Kidney epithelial cell (primary cell): ENCODE data around the gene SNPH. TPM values are rescaled to one million over a fixed set of nuclear protein-coding genes. Genes with fewer than 3 reads are reported as not detected.

Experiments used
- DNase-seq: peaks from one replicate; pipeline ENCODE4 v3.0.0-alpha.2; 2010; ENCODE audit warnings: low read depth
- H3K27me3 ChIP-seq: 2 replicates; pipeline ENCODE4 v1.6.0; 2011; ENCODE audit warnings: low read length; ENCODE audit not compliant: control insufficient read depth, insufficient read depth
- H3K36me3 ChIP-seq: 2 replicates; pipeline ENCODE4 v1.5.1; 2011; ENCODE audit warnings: low read length; ENCODE audit not compliant: control insufficient read depth, insufficient read depth
- H3K4me3 ChIP-seq: 2 replicates; pipeline ENCODE4 v1.5.1; 2011; ENCODE audit warnings: low read depth, mild to moderate bottlenecking, control low read depth, low read length
- total RNA-seq: library from RNA; depleted of rRNA; stranded (reverse); fragments of >200 nt; gene quantifications from 2 replicates; pipeline ENCODE4 v1.2.3, GENCODE V29; 2015
- TF ChIP-seq, protein P1 (sequence below): IDR thresholded peaks from 2 replicates; pipeline ENCODE4 v1.5.1; 2011; ENCODE audit warnings: mild to moderate bottlenecking, moderate library complexity, low read length, control low read depth, inconsistent platforms; ENCODE audit not compliant: insufficient read depth, poor library complexity, severe bottlenecking

SNPH gene
- total RNA-seq, 1 donor from 2014 or later, result 7.1 TPM

DNA sequence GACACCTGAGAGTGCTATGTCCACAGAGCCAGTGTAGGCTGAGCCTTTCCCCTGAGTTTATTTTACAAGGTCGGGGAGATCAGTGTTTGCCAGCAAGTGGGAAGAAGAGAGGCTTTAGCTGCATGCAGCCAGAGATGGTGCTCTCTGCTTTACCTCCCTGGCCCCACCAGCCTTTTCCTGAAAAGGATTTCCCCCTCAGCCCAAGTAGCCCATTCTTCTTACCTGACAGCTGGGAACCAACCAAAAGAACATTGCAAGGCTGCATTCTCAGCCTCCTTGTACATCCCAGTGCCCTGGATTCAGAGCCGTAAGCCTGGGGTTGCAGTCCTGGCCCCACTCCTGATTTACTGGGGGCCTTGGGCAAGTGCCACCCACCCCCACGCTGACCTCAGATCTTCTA, 16.9 kb downstream of the SNPH start:
- Histone ChIP-seq H3K27me3 (no peaks in the 10 kb centered on the region), H3K36me3 (no peaks in the 10 kb centered on the region), H3K4me3 (no peak overlapping the region)
- TF ChIP-seq, protein P1, sequence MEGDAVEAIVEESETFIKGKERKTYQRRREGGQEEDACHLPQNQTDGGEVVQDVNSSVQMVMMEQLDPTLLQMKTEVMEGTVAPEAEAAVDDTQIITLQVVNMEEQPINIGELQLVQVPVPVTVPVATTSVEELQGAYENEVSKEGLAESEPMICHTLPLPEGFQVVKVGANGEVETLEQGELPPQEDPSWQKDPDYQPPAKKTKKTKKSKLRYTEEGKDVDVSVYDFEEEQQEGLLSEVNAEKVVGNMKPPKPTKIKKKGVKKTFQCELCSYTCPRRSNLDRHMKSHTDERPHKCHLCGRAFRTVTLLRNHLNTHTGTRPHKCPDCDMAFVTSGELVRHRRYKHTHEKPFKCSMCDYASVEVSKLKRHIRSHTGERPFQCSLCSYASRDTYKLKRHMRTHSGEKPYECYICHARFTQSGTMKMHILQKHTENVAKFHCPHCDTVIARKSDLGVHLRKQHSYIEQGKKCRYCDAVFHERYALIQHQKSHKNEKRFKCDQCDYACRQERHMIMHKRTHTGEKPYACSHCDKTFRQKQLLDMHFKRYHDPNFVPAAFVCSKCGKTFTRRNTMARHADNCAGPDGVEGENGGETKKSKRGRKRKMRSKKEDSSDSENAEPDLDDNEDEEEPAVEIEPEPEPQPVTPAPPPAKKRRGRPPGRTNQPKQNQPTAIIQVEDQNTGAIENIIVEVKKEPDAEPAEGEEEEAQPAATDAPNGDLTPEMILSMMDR, result no peak
- DNase-seq, result no peak

DNA sequence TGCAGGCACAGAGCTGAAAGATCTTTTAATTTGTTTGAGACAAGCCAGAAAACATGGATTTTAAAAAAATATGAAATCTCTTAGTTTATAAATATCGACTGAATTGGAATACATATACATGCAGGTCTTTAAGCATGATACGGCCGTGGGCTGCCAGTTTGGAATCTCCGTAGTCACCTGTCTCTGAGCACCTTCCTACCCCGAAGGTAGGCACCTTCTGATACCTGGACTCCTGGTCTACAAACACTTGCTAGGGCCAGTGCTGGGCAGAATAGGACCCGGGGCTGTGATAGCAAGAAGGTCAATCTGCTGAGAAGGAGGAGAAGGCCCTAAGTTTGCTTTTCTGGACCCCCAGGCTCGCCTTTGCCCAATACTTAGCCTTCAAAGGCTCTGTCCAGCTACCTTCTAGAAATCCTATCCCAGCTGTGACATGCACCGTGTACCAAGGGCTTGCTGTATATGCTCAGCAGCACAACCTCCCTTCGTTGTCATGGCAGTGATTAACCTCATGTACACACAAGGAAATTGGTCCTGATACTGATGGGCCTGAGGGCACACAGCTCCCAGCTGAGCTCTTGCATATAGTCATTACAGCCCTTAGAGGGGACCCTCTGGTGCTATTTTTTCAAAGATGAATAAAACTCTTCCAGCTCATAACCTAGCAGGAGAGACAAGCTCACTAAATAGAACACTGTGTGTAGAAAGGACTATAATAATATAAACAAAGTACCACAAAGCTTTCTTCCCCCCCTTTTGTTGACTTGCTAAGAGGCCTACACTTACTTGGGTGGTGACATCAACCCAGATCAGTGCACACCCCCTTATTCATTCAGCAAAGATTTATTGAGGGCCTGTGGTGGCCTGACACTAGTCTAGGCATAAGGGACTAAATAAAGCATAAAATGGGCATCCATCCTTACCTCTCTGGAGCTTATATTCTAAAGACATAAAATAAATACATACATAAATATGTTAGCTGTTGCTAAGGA, 17.7 kb downstream of the SNPH start:
- Histone ChIP-seq H3K4me3 (no peak overlapping the region), H3K36me3 (no peaks in the 10 kb centered on the region), H3K27me3 (no peaks in the 10 kb centered on the region)
- TF ChIP-seq, protein P1, result no peak
- DNase-seq, result no peak

DNA sequence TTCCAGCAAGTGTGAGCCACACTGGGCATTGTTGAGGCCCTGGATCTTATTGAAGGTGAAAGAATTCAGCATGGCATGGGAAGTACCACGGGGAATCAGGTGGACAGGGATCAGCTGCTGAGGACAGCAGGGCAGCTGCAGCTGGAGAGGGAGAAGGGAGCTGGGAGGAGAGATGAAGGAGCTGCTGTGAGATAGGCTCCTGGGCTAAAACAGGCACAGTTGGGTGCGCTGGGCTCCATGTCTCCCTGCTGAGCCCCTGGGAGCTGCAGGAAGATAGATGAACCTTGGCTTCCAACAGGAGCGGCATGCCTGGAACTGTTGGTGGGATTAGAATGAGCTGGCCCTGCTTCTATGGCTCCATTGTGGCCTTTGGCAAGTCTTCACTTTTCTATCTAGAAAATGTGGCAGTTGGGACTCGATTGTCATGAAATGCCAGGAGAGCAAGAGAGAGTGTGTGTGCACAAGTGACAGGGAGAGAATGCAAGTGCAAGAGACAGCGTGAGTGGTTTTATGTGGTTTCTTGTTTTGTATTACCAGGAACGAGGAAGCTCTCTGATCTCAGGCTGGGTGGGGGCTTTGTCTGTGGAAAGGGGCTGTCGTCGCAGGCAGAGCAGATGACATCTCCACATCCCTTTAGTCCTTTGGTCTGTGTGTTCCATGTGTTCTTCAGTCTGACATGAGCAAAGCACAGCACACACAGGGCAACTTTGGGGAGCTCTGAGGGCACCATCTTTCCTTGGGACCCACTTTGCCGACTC, 20.4 kb downstream of the SNPH start:
- H3K27me3 ChIP-seq, result no peaks in the 10 kb centered on the region
- DNase-seq, result no peak
- TF ChIP-seq, protein P1, result no peak
- no peaks in the 10 kb centered on the region for H3K36me3 ChIP-seq
- no peak overlapping the region for H3K4me3 ChIP-seq

DNA sequence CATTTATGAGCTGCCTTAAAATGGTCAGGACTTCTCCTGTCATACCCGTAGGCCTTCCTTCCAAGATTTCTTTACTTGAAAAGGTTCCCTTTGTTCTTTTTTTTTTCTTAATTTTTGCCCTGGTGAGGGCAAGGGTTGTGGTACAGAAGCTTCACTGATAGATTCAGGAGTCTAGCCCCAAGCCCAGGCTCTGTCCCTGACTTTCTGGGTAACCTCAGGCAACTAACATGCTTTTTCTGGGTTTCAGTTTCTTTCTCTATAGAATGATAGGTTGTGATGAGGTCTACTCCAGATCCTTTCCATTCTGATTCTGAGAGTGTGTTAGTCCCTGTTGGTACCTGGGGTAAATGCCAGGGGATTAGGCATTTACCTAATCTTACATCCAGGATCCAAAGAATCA, 21.2 kb downstream of the SNPH start:
- Histone ChIP-seq H3K4me3 (no peak overlapping the region), H3K36me3 (no peaks in the 10 kb centered on the region), H3K27me3 (no peaks in the 10 kb centered on the region)
- no peak for DNase-seq
- TF ChIP-seq, protein P1, result no peak

DNA sequence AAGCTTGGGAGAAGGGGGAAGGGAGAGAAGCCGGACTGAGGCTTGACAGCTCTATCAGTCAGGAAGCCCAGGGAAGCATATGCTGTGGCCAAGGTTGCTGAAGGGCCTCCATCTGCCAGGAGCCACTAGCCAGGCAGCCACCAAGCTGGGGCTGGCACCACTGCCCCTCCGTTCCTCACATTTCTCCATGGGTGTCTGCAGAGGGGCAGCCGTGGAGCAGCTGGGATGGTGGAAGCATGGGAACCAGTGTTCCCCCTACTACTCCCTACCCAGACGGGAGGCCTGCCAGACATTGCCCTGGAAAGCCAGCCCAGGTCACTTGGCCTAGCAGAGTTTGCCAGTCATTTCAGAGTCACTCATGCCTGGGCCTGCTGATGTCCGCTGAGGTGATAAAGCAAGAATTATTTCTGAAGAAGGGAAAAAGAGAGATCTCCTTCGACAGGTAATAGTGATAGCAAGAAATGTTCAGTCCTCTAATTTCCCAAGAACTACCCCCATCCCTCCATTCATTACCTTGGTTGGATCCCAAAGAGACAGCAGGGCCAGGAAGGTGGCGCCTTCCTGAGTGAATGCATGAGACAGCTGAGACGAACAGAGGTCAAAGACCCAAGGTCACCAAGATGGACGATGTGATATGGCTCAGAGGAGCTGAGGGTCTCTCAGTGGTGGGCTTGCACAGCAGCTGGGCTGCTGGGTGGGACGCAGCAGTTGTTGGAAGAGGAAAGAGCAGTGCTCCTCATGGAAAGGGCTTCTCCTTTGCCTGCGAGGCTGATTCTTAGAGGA, 21.9 kb downstream of the SNPH start:
- Histone ChIP-seq H3K27me3 (no peaks in the 10 kb centered on the region), H3K4me3 (no peak overlapping the region), H3K36me3 (no peaks in the 10 kb centered on the region)
- no peak for DNase-seq
- TF ChIP-seq, protein P1, result no peak
